NCI-H2227 (cell line): ENCODE measurements around the gene ATRN.
"Not testable (repeated sequence)": the region's sequence is repeated elsewhere in the genome, so short reads cannot be mapped to it uniquely, and the experiment has no call there.

Experiments
- DNase-seq: peaks from one replicate; lab custom pipeline; 2025; ENCODE audit not compliant: unreplicated experiment; lab: John Stamatoyannopoulos, UW

Gene ATRN

DNA sequence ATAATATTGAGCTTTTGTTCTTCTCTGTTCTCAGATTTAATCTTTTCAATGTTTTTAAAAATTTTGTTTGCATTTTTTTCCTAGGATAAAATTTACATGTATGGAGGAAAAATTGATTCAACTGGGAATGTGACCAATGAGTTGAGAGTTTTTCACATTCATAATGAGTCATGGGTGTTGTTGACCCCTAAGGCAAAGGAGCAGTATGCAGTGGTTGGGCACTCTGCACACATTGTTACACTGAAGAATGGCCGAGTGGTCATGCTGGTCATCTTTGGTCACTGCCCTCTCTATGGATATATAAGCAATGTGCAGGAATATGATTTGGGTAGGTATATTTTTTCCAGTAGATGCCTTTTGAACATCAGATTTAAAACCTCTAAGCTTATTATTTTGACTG is 89.8 kb downstream of the ATRN start:
- DNase-seq, result no peak

DNA sequence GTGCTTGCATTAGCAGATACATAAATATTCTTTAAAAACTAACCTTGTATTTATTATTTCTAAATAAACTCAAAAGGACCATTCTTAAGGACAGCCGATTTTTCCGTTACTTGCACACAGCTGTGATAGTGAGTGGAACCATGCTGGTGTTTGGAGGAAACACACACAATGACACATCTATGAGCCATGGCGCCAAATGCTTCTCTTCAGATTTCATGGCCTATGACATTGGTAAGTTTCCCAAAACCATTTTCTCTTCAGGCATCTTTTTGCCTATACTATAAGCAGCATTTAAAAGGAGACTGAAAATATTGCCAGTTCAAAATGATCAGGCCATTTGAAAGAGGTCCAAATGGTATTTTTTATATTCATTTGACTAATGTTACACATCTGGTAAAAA is 92.3 kb downstream of the ATRN start:
- DNase-seq, result no peak

DNA sequence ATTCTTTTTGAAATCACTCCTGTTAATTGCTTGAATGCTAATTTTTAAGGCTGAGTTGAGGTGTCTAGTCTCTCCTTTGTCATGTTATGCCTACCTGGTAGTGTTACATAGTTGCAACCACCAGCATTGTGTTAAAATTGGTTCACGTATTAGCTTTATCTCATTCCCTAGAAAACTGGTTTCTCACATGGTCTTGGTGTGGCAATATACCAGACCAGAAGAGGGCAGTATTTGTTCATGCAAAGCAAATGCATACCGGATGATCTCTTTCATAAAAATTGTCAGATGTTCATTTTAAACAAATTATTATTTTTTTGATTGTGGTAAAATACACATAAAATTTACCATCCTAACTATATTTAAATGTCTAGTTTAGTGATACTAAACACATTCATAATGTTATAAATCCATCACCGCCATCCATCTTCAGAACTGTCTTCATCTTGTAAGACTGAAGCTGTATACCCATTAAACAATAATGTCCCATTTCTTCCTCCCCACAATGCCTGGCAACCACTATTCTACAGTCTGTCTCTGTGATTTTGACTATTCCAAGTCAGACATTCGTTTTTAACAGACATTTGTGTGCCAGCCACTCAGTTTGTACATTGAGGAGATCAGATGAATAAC is 92.8 kb downstream of the ATRN start:
- peak; percentile 64 for DNase-seq

DNA sequence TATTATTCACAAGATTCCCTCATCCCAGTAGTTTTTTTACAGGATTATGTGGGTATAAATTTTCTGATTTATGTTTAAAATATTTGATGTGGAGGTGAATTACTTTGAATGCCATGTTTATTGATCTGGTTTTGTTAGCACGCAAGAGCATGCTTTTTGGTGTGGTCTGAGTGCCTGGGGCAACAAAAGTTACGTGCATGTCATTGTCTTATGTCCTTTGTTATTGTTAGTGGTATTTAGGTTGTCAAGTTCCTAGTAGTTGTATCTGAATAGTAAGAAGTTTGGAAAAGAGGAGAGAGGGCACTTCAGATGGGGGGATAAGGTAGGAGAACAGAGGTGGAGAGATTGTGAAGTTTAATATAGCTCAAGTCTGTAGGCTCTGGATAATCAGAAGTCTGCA is 95.0 kb downstream of the ATRN start:
- no peak for DNase-seq

DNA sequence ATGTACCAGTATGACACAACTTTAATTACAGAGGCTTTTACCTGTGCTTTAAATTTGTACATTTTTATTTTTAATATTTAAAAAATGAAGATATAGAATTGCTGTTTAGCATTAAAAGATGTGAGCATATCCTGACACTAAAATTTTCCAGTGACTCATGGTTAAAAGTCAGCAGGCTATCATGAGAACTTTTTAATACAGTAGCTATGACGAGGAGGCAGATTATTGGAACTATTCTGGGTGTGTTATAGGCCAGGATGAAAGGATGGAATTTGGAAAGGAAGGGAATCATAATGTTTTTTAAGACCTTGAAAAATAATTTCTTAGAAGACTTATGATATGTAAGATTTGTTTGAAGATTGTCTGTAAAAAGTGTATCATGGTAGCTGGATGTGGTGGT is 101.3 kb downstream of the ATRN start:
- no peak for DNase-seq

DNA sequence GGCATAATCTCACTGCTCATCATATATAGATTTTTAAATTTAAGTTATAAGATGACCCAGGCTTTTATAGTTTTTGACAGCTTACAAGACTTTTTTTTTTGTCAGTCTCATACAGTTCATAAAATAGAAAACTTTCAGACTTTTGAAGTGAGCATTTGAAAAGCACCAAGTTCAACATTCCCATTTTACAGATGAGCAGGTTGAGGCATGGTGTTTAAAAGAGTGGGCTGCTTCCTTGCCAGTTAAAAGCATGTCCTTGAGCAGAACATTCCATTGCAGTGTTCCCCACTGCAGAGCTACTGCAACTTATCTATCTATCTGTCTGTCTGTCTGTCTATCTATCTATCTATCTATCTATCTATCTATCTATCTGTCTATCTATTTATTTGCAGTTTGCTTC is 105.5 kb downstream of the ATRN start:
- DNase-seq, result no peak

DNA sequence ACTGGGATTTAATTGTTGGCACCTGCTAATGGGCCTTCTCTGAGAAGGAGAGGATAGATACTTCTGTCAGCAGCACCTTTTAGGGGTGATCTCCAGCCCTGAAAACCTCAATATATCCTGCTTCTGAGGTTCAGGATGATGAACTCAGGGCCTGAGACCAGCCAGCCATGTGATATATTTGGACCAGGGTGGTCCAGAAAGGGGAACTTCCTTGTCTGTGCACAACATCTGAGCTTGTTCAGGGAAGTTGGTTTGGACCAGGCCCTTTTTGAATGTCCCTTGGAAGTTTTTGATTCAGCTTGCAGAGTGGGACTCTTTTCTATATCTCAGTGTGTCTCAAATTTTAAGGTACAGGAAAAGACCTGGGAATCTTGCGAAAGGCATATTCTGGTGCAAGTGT is 106.5 kb downstream of the ATRN start:
- no peak for DNase-seq

DNA sequence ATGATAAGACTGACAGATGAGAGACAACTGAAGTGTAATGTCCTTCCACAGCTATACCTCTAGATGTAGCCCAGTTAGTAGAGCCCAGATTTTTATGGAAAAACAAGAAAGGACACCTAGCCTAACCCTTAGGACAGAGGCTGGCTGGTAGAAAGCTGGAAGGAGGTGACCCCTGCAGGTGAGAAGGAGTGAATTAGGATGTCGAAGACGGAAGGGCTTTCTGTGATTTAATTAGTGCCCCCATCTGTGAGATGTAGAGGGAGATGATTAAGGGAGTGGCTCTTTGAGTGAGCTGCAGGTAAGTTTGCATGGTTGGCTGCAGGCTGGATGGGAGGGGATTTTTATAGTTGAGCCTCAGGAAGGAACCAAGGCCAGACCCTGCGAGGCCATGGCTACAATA is 109.6 kb downstream of the ATRN start:
- no peak for DNase-seq

DNA sequence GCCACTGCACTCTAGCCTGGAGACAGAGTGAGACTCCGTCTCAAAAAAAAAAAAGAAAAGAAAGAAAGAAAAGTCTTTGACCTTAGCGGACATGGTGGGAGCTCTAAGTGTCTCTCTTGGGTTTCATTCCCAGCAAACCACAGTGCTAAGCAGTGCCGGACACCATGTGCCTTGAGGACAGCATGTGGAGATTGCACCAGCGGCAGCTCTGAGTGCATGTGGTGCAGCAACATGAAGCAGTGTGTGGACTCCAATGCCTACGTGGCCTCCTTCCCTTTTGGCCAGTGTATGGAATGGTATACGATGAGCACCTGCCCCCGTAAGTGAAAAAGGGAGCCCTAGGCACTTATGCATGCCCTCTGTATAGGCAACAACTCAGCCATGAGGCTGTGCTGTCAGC is 112.9 kb downstream of the ATRN start:
- no peak for DNase-seq

DNA sequence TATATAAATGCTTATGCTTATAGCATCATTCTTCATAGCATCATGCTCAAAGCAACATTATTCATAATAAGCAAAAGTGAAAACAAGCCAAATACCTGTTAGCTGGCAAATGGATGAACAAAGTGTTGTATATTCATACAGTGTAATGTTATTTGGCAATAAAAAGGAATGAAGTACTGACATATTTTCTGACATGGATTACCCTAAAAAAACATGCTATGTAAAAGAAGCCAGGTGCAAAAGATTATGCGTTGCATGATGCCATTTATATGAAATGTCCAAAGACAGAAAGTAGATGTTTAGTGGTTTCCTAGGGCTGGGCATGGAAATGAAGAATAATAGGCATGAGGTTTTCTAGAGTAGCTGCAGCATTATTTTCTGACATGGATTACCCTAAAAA is 115.3 kb downstream of the ATRN start:
- DNase-seq, result no peak

DNA sequence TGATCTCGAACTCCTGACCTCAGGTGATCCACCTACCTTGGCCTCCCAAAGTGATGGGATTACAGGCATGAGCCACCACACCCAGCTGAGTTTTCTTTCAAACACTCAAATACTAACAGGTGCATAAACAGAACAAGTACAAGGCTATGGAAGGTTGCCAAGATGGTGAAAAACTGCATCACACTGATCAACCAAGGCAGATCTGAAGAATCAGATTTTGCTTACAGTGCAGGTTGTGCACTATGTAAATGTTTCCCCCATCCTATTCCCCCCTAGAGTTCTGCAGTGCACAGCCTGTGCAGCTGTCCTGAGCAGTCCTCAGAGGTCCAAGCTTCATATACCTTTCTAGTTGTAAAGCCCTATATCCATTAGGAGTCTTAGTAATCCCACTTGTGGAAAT is 119.3 kb downstream of the ATRN start:
- no peak for DNase-seq

DNA sequence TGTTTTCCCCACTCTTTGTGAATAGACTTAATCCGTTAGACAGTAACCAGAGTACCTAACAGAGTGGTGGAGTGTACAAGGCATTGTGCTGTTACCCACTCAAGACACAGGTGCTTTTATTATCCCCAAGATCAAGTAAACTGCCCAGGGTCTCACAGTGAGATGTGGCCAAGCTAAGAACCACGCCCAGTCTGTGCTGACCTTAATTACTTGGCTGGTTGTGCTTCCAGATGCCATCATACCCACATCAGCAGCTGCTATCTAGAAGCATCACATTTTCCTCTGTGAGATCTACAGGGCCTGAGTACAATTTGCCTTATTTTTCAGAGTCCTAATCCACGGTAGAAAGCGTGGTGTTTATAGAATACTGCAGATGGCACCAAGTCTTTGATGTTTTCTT is 122.1 kb downstream of the ATRN start:
- DNase-seq, result no peak

DNA sequence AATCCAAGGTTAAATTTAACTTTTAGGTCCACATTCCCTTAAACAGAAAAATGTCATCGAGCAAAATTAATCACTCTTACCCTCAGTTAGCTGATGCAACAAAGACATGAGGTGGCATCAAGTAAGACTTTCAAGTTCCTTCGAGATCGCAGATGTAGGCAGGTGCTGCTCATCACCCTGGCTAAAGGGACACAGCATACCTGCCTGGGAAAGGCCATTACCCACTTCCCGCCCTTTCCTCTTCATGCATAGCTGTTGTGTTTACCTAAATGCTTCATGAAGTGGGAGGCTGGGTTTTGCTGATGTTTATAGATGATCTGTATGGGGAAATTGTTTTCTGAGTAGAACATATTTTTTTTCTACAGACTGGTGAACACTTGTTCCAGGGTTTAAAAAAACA is 124.7 kb downstream of the ATRN start:
- no peak for DNase-seq

DNA sequence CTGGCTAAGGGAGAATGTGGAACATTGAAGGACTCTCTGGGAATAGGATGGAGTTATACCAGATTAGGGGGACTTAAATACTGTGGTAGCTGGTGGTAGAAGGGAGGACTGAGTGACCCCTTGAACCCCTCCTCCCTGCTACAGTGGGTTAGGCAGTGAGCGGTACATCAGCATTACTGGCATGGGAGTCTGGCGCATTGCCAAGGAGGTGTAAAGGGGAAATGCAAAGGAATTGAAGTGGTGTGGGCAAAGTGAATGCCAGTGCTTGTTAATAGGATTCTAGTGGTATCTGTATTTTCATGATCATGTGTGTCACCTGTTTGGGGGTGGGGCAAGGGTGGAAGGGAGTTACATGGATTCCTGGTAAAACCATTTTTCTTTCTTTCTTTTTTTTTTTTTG is 132.3 kb downstream of the ATRN start:
- DNase-seq, result peak; percentile 7

DNA sequence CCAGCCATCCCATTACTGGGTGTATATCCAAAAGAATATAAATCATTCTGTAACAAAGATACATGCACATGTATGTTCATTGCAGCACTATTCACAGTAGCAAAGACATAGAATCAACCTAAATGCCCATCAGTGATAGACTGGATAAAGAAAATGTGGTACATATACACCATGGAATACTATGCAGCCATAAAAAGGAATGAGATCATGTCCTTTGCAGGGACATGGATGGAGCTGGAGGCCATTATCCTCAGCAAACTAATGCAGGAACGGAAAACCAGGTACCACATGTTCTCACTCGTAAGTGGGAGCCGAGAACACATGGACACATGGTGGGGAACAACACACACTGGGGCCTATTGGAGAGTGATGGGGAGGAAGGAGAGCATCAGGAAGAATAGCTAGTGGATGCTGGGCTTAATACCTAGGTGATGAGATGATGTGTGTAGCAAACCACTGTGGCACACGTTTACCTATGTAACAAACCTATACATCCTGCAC is 134.6 kb downstream of the ATRN start:
- not testable (repeated sequence) for DNase-seq

DNA sequence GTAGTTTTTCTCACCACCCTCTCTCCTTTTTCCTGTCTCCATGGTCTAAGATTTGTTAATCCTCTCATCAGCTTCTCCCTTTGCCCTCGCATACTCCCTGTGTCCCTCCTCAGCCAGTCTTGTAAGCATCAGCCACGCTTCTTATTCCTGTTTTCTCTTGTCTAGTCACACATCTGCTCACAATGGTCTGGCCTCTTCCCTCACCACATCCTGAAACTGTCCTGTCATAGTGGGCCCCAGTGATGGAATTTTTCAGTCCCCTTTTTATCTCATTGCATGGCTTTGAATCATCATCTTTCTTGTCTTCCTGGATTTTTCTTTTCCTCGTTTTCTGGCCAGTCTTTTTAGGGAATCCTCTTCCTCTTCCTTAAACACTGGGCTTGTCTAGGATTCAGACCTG is 135.2 kb downstream of the ATRN start:
- DNase-seq, result no peak

DNA sequence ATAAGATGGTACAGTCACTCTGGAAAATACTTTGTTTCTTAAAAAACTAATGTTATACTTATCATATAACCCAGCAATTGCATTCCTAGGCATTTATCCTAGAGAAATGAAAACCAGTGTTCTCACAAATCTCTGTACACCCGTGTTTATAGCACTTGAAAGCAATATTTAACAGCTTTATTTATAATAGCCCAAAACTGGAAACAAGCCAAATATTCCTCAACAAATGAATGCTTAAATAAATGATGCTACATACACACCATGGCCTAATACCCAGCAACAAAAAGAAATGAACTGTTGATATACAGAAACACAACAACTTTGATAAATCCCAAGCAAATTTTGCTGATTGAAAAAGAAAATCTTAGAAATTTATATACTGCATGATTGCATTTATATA is 141.1 kb downstream of the ATRN start:
- no peak for DNase-seq

DNA sequence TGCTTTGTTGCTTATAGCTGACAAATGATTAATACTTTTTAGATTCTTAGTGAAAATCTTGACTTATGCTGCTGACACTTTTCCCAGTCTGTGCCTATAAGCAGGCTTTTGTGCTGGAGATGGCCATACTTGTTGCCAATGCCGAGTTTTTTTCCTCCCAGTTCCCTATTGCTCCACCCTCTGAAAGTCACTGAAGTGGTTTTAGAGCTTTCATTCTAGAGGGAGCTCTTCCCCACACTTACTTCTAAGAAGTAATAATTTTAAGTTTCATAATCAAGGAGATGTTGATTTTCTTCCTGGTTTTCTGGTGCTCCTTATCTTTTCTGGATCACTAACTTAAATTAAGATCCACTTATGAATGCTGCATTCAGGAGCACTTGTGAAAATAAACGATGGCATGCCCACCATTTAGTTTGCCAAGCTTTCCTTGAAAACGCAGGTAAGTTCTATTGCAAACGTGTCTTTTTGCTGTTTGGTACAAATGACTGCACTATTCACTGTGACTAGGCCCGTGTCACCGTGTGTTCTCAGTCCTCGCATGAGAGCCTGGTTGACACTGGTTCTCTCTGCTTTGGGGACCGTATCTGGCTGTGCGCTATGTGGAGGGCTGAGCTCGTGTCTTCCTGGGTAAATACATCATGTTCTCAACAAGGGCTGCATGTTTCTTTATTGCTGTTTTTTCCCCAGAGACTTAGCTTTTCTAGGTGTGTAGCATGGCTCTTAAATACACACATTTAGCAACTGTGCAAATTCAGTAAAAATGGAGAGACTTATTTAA is 142.2 kb downstream of the ATRN start:
- no peak for DNase-seq

DNA sequence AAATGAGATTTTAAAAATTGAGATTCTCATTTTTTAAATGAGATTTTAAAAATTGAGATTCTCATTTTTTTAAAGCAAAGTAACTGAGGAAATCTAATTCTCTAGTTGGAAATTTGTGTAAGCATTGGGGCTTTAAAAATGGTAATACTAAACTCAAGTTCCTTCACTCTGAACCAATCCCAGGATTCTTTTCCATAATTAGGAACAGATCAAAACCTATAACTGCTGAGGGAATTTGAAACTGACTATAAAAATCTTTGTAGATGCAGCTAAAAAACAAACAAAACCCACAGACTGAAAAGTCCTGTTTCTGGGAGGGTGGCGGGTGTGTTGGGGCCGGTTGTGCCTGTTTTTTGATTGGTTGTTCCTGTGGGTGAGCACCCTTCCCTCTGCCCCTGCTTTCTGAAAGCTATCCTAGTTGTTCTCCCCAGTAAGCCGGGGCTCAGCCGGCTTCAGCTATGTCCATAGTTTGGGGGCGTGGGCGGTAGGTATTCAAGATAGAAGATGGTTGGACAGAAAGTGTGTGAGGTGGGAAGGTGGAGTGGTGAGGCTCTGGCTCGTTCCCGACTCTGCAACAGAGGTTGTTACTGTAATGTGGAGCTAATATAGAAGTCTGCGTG is 143.1 kb downstream of the ATRN start:
- DNase-seq, result no peak

DNA sequence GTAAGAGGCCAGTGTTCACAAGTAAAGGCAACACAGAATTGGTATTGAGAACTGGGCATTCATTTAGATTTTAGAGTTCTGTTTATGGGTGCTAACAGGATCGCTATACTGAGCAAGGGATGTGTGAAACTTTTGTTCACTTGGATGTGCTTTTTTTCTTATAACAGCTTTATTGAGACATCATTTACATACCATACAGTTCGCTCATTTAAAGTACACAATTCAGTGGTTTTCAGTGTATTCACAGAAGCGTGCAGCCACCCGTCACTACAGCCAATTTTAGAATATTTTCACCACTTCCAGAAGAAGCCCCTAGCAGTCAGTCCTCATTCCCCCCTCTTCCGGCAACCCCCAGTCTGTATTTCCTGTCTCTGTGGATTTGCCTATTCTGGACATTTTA is 143.6 kb downstream of the ATRN start:
- no peak for DNase-seq

DNA sequence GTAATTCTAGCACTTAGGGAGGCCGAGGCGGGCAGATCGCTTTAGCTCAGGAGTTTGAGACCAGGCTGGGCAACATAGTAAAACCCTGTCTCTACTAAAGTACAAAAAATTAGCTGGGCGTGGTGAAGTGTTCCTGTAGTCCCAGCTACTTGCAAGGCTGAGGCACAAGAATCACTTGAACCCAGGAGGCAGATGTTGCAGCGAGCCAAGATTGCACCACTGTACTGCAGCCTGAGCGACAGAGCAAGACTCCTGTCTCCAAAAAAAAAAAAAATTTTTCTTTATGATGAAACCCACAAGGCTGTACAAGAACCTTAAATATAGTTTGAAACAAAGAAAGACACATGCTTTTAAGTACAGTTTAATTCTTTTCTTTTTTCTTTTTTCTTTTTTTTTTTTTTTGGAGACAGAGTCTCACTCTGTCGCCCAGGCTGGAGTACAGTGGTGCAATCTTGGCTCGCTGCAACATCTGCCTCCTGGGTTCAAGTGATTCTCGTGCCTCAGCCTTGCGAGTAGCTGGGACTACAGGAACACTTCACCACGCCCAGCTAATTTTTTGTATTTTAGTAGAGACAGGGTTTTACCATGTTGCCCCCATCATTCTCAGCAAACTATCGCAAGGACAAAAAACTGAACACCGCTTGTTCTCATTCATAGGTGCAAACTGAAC is 144.5 kb downstream of the ATRN start:
- not testable (repeated sequence) for DNase-seq

DNA sequence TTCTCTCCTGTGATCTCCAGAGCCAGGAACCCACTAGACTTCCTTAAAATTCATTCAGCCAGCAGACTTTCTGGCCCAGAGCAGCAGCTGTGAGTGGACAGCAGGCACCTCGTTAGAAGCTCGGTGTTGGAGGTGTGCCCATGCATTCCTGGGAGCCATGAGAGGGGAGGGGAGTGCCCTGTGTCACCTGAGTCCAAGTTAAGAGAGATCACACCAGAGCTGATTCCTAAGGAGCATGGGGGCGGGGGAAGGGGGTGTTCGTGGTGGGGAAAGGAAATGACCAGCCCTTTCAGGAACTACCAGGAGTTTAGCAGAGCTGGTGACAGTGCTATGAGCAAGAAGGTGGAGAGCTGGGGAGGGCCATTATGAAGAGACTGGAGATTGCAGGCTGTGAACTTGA is 145.4 kb downstream of the ATRN start:
- no peak for DNase-seq
